GM19455 (cell line): ENCODE measurements around the gene ATG13.
A peak's percentile ranks its signal among the peaks of the same experiment; 100 is the strongest.
"Not testable (repeated sequence)": the region's sequence is repeated elsewhere in the genome, so short reads cannot be mapped to it uniquely, and the experiment has no call there.

Experiments used
- ATAC-seq: cut with Tn5 transposase; IDR thresholded peaks from one replicate; pipeline ENCODE4 v1.9.1; 2021; ENCODE audit not compliant: unreplicated experiment

Gene ATG13

GRCh38 chr11:46694607-46695006 is 77.3 kb downstream of the ATG13 start:
- ATAC-seq, result no peak

- no peak for ATAC-seq
Observed at GRCh38 chr11:46695345-46696211, 78.2 kb downstream of the ATG13 start.

- ATAC-seq, result no peak
Observed at GRCh38 chr11:46696212-46696558, 78.8 kb downstream of the ATG13 start.

- no peak for ATAC-seq
Observed at GRCh38 chr11:46697303-46697702, 80.0 kb downstream of the ATG13 start.

- ATAC-seq, result no peak
Observed at GRCh38 chr11:46697723-46698122, 80.4 kb downstream of the ATG13 start.

- no peak for ATAC-seq
Observed at GRCh38 chr11:46698597-46698996, 81.2 kb downstream of the ATG13 start.

- ATAC-seq, result peak; percentile 92
Observed at GRCh38 chr11:46700241-46701077, 83.1 kb downstream of the ATG13 start, which contains the start of the genes ARHGAP1 and ZNF408. ARHGAP1 (minus strand) TSS chr11:46700619; CDS start chr11:46696107, 4,512 bp downstream. ZNF408 (plus strand) TSS chr11:46701031; CDS start chr11:46701048, 17 bp downstream.

GRCh38 chr11:46701078-46701654 is 83.8 kb downstream of the ATG13 start:
- no peak for ATAC-seq

- no peak for ATAC-seq
Observed at GRCh38 chr11:46705070-46705688, 87.8 kb downstream of the ATG13 start.

GRCh38 chr11:46706886-46707285 is 89.5 kb downstream of the ATG13 start:
- ATAC-seq, result no peak

GRCh38 chr11:46709351-46709750 is 92.0 kb downstream of the ATG13 start:
- ATAC-seq, result not testable (repeated sequence)

GRCh38 chr11:46710821-46711269 is 93.5 kb downstream of the ATG13 start:
- ATAC-seq, result no peak

- no peak for ATAC-seq
Observed at GRCh38 chr11:46711303-46711702, 94.0 kb downstream of the ATG13 start.

GRCh38 chr11:46712874-46713576 is 95.7 kb downstream of the ATG13 start:
- ATAC-seq, result no peak

- not testable (repeated sequence) for ATAC-seq
Observed at GRCh38 chr11:46717825-46718154, 100.4 kb downstream of the ATG13 start.

GRCh38 chr11:46718155-46719019 is 101.0 kb downstream of the ATG13 start:
- ATAC-seq, result no peak

- no peak for ATAC-seq
Observed at GRCh38 chr11:46719048-46719542, 101.7 kb downstream of the ATG13 start, which contains the start of gene F2. F2 (plus strand) TSS chr11:46719213; CDS start chr11:46719236, 23 bp downstream.

- no peak for ATAC-seq
Observed at GRCh38 chr11:46719543-46720218, 102.3 kb downstream of the ATG13 start.

GRCh38 chr11:46721286-46721685 is 103.9 kb downstream of the ATG13 start:
- no peak for ATAC-seq
